ENCODE results near the gene GNAI3. TPM values are rescaled to one million over a fixed set of nuclear protein-coding genes. Genes with fewer than 3 reads are reported as not detected.

Gene GNAI3
- total and polyA plus RNA-seq, 2 of the 8 experiments (the other 6 are each of a cell fraction or from before 2014, with no cell fraction given) = 4.0 to 9.8 TPM

DNA sequence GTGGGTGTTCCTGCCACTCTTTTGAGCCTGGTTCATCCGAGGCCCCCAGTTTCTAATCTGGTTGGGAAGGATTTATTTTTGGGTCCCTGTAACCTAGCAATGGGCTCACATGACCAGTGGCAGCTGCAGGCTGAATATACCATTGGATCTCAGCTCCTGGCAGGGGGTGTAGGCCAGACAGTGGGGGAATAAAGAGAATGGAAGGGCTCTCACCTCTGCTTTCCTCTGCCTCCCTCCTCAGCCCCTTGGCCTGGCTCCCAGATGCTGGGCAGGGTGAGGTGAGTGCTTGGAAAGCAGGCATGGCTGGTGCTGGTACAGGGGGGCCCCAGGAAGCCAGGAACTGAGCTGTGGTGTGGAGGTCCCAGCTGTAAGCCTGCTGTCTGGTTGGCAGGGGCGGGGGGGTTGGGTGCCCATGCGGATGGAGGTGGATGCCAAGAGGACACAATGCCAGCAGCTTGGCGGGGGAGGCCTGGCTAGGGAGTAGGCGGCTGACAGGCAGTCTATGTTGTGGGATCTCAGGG lies 12.4 kb upstream of the GNAI3 start (continued):
- TF ChIP-seq SAP30 (IDR thresholded peaks at IDR 0.05; ENCODE audit: insufficient read depth, insufficient replicate concordance, low read length) = no peak
- no peak for TF ChIP-seq PHF8 (conservative IDR thresholded peaks at IDR 0.05; ENCODE audit: low read depth, low read length)

Data from H1 (cell line).